HepG2 (cell line): ENCODE results near the gene ADAM20. TPM values are rescaled to one million over a fixed set of nuclear protein-coding genes. Genes with fewer than 3 reads are reported as not detected.

Experiments used
- DR1 ChIP-seq: sonication (generic); formaldehyde crosslinking; IDR thresholded peaks from 2 replicates; pipeline ENCODE4 v1.8.0; 2021; ENCODE audit warnings: mild to moderate bottlenecking, missing genetic modification reagents, inconsistent platforms
- FOSL2 ChIP-seq: sonication (generic); formaldehyde crosslinking; IDR thresholded peaks from 2 replicates; pipeline ENCODE4 v1.4.0; 2020; ENCODE audit warnings: missing genetic modification reagents
- NFIC ChIP-seq: IDR thresholded peaks from 2 replicates; pipeline ENCODE4 v1.6.1; 2012; ENCODE audit warnings: mild to moderate bottlenecking, low read length, inconsistent platforms
- PHF21A ChIP-seq: sonication (generic); formaldehyde crosslinking; IDR thresholded peaks from 2 replicates; pipeline ENCODE4 v1.5.0; 2020; ENCODE audit warnings: mild to moderate bottlenecking, missing genetic modification reagents
- PHF8 ChIP-seq: sonication (generic); formaldehyde crosslinking; IDR thresholded peaks from 2 replicates; pipeline ENCODE4 v1.5.0; 2020; ENCODE audit warnings: missing genetic modification reagents
- REL ChIP-seq: sonication (generic); formaldehyde crosslinking; conservative IDR thresholded peaks from 2 replicates; pipeline ENCODE4 v1.8.0; 2022; ENCODE audit warnings: mild to moderate bottlenecking, missing genetic modification reagents, moderate library complexity
- SYNCRIP ChIP-seq: fragments of 200-400 bp; formaldehyde crosslinking; IDR thresholded peaks from 2 replicates; pipeline ENCODE4 v1.6.1; 2018; ENCODE audit warnings: mild to moderate bottlenecking, low read depth, low read length; ENCODE audit not compliant: insufficient read depth
- TIGD3 ChIP-seq: sonication (generic); formaldehyde crosslinking; IDR thresholded peaks from 2 replicates; pipeline ENCODE4 v1.5.1; 2020; ENCODE audit warnings: mild to moderate bottlenecking, missing genetic modification reagents, borderline replicate concordance
- WIZ ChIP-seq: sonication (generic); formaldehyde crosslinking; IDR thresholded peaks from 2 replicates; pipeline ENCODE4 v1.5.1; 2020; ENCODE audit warnings: mild to moderate bottlenecking, missing genetic modification reagents
- ZBTB40 ChIP-seq, 2 experiments: fragments of 450-650 bp in 1 of 2; sonication (generic) in 1 of 2; formaldehyde crosslinking in 1 of 2; IDR thresholded peaks; 2 replicates each; pipeline versions ENCODE4 v1.6.1 to v1.8.0; 2016 to 2022; ENCODE audit warnings: antibody characterized with exemption in 1 of 2, mild to moderate bottlenecking in 1 of 2, missing genetic modification reagents in 1 of 2
- ZNF816 ChIP-seq: sonication (generic); formaldehyde crosslinking; IDR thresholded peaks from 2 replicates; pipeline ENCODE4 v1.8.0; 2022; ENCODE audit warnings: missing genetic modification reagents, mild to moderate bottlenecking, borderline replicate concordance
- polyA plus RNA-seq, 8 experiments: library from polyadenylated mRNA; depleted of rRNA in 3 of 8; stranded (reverse) in 7 of 8; unstranded in 1 of 8; fragments of >200 nt; fragmentation: Illumina TruSeq in 4 of 8; extraction: Trizol in 4 of 8; gene quantifications; 2 replicates each; pipeline versions ENCODE4 v1.2.1 to v1.2.3, GENCODE V29; 2011 to 2016; ENCODE audit warnings: low read depth in 4 of 8, missing spikeins in 1 of 8, mixed read lengths in 1 of 8; ENCODE audit not compliant: insufficient read depth in 1 of 8
- total RNA-seq, 5 experiments: library from RNA; depleted of rRNA; stranded (reverse); fragments of >200 nt; fragmentation: Illumina TruSeq; extraction: Trizol; gene quantifications; 2 replicates each; pipeline ENCODE4 v1.2.3, GENCODE V29; 2016; ENCODE audit warnings: low read depth in 1 of 5
- TF ChIP-seq, protein P1 (sequence below): sonication (generic); formaldehyde crosslinking; IDR thresholded peaks from 2 replicates; pipeline ENCODE4 v1.4.0; 2020; ENCODE audit warnings: missing genetic modification reagents

ADAM20 gene
- total and polyA plus RNA-seq, 2 of the 13 experiments (the other 11 are each of a cell fraction or from before 2014, with no cell fraction given): 0.09 to 0.18 TPM

DNA sequence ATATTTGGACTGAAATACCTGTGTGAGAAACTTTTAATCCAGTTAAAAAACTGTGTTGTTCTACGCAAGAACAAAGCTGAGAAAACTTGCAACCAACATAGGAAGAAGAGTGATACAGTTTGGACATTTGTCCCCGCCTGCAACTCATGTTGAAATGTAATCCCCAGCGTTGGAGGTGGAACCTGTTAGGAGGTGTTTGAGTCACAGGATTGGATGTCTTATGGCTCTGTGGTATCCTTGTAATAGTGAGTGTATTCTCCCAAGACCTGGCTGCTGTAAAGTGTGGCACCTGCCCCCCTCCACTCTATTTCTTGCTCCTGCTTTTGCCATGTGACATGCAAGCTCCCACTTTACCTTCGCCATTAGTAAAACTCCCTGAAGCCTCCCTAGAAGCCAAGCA, 28.6 kb upstream of the ADAM20 start (continued):
- TF ChIP-seq ZBTB40 (IDR thresholded peaks at IDR 0.05) (no peak), ZBTB40 (CRISPR knock-in tag; IDR thresholded peaks at IDR 0.05) (no peak), PHF21A (CRISPR knock-in tag) (no peak), WIZ (no peak), TIGD3 (CRISPR knock-in tag) (no peak), REL (CRISPR knock-in tag) (no peak), PHF8 (no peak), SYNCRIP (no peak), FOSL2 (no peak), DR1 (no peak), ZNF816 (CRISPR knock-in tag) (no peak), NFIC (no peak)
- TF ChIP-seq, protein P1, sequence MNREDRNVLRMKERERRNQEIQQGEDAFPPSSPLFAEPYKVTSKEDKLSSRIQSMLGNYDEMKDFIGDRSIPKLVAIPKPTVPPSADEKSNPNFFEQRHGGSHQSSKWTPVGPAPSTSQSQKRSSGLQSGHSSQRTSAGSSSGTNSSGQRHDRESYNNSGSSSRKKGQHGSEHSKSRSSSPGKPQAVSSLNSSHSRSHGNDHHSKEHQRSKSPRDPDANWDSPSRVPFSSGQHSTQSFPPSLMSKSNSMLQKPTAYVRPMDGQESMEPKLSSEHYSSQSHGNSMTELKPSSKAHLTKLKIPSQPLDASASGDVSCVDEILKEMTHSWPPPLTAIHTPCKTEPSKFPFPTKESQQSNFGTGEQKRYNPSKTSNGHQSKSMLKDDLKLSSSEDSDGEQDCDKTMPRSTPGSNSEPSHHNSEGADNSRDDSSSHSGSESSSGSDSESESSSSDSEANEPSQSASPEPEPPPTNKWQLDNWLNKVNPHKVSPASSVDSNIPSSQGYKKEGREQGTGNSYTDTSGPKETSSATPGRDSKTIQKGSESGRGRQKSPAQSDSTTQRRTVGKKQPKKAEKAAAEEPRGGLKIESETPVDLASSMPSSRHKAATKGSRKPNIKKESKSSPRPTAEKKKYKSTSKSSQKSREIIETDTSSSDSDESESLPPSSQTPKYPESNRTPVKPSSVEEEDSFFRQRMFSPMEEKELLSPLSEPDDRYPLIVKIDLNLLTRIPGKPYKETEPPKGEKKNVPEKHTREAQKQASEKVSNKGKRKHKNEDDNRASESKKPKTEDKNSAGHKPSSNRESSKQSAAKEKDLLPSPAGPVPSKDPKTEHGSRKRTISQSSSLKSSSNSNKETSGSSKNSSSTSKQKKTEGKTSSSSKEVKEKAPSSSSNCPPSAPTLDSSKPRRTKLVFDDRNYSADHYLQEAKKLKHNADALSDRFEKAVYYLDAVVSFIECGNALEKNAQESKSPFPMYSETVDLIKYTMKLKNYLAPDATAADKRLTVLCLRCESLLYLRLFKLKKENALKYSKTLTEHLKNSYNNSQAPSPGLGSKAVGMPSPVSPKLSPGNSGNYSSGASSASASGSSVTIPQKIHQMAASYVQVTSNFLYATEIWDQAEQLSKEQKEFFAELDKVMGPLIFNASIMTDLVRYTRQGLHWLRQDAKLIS (CRISPR knock-in tag): no peak
- TF ChIP-seq, all 625 proteins: peak for 0
